Kidney epithelial cell (primary cell): ENCODE results near the gene EEIG2. TPM values are rescaled to one million over a fixed set of nuclear protein-coding genes. Genes with fewer than 3 reads are reported as not detected.

ENCODE experiments used
- DNase-seq: peaks from one replicate; pipeline ENCODE4 v3.0.0-alpha.2; 2010; ENCODE audit warnings: low read depth
- H3K27me3 ChIP-seq: 2 replicates; pipeline ENCODE4 v1.6.0; 2011; ENCODE audit warnings: low read length; ENCODE audit not compliant: control insufficient read depth, insufficient read depth
- H3K36me3 ChIP-seq: 2 replicates; pipeline ENCODE4 v1.5.1; 2011; ENCODE audit warnings: low read length; ENCODE audit not compliant: control insufficient read depth, insufficient read depth
- H3K4me3 ChIP-seq: 2 replicates; pipeline ENCODE4 v1.5.1; 2011; ENCODE audit warnings: low read depth, mild to moderate bottlenecking, control low read depth, low read length
- total RNA-seq: library from RNA; depleted of rRNA; stranded (reverse); fragments of >200 nt; gene quantifications from 2 replicates; pipeline ENCODE4 v1.2.3, GENCODE V29; 2015
- TF ChIP-seq, protein P1 (sequence below): IDR thresholded peaks from 2 replicates; pipeline ENCODE4 v1.5.1; 2011; ENCODE audit warnings: mild to moderate bottlenecking, moderate library complexity, low read length, control low read depth, inconsistent platforms; ENCODE audit not compliant: insufficient read depth, poor library complexity, severe bottlenecking

EEIG2 gene
- total RNA-seq, 1 donor from 2014 or later = 5.2 TPM

GRCh38 chr1:108593448-108593847, 33.5 kb downstream of the EEIG2 start:
- H3K27me3 ChIP-seq = no peaks in the 10 kb centered on the region
- H3K4me3 ChIP-seq = no peak overlapping the region
- no peaks in the 10 kb centered on the region for H3K36me3 ChIP-seq
- no peak for DNase-seq
- TF ChIP-seq, protein P1, sequence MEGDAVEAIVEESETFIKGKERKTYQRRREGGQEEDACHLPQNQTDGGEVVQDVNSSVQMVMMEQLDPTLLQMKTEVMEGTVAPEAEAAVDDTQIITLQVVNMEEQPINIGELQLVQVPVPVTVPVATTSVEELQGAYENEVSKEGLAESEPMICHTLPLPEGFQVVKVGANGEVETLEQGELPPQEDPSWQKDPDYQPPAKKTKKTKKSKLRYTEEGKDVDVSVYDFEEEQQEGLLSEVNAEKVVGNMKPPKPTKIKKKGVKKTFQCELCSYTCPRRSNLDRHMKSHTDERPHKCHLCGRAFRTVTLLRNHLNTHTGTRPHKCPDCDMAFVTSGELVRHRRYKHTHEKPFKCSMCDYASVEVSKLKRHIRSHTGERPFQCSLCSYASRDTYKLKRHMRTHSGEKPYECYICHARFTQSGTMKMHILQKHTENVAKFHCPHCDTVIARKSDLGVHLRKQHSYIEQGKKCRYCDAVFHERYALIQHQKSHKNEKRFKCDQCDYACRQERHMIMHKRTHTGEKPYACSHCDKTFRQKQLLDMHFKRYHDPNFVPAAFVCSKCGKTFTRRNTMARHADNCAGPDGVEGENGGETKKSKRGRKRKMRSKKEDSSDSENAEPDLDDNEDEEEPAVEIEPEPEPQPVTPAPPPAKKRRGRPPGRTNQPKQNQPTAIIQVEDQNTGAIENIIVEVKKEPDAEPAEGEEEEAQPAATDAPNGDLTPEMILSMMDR = no peak

DNA sequence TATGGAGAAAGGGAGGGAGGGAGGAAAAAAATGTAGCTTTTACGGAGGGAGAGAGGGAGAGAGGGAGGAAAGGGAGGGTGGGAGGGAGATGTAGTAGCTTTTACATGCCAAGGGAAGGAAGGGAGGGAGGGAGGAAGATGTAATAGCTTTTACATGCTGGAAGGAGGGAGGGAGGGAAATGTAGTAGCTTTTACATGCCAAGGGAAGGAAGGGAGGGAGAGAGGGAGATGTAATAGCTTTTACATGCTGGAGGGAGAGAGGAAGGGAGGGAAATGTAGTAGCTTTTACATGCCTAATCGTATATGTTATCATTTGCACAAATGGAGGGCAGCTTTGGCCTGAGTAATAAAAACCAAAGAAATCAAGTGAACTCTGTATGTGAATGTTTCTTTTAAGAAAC, 35.6 kb downstream of the EEIG2 start:
- no peaks in the 10 kb centered on the region for H3K27me3 ChIP-seq
- H3K36me3 ChIP-seq = no peaks in the 10 kb centered on the region
- DNase-seq = no peak
- H3K4me3 ChIP-seq = no peak overlapping the region
- TF ChIP-seq, protein P1 = no peak

GRCh38 chr1:108597041-108597440, 37.1 kb downstream of the EEIG2 start:
- Histone ChIP-seq H3K36me3 (no peaks in the 10 kb centered on the region), H3K4me3 (no peak overlapping the region), H3K27me3 (no peaks in the 10 kb centered on the region)
- TF ChIP-seq, protein P1 = no peak
- DNase-seq = no peak

GRCh38 chr1:108598340-108598739, 38.4 kb downstream of the EEIG2 start:
- no peak for DNase-seq

GRCh38 chr1:108600504-108600903, 40.6 kb downstream of the EEIG2 start:
- Histone ChIP-seq H3K36me3 (no peaks in the 10 kb centered on the region), H3K4me3 (no peak overlapping the region), H3K27me3 (no peaks in the 10 kb centered on the region)
- TF ChIP-seq, protein P1 = no peak
- DNase-seq = no peak

More at GRCh38 chr1:108598340-108598739, 38.4 kb downstream of the EEIG2 start:
- H3K36me3 ChIP-seq = no peaks in the 10 kb centered on the region
- H3K27me3 ChIP-seq = no peaks in the 10 kb centered on the region
- TF ChIP-seq, protein P1 = no peak
- no peak overlapping the region for H3K4me3 ChIP-seq

GRCh38 chr1:108601708-108602410, 42.0 kb downstream of the EEIG2 start:
- Histone ChIP-seq H3K27me3 (no peaks in the 10 kb centered on the region), H3K36me3 (no peaks in the 10 kb centered on the region), H3K4me3 (no peak overlapping the region)
- TF ChIP-seq, protein P1 = no peak
- no peak for DNase-seq
